Eye (tissue), 1 donor: ENCODE measurements around the gene NRXN3.
A peak's percentile ranks its signal among the peaks of the same experiment; 100 is the strongest.

ENCODE experiments used
- DNase-seq: peaks from one replicate; pipeline ENCODE4 v3.0.0-alpha.2; 2015

The NRXN3 gene

DNA sequence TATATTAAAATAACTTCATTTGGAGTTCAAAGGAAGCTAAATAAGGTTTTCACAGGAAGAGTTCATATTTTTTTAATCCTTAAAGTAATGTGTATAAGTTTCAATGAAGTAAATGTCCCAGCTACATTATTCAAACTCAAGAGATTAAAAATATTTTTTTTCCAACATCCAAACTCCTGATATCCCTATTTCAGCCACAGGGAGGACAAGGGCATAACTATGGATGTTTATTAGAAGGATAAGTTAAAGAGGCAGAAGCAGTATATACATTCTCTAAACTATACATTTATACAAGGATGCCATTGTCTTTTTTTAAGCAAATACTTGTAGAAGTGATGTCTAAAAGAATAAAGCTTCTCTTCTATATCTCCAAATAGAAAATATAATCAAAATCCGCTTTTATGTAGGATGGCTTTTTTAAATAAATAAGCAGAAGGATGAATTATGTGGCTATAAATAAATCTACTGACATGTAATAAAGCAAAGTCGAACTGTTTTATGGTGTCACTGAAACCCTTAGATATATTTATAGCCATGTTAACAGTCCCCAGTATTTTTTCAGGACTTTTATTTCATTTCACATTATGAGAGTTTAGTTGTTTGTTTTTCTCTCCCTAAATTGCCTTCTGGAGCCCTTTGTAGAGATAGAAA, 1104.6 kb downstream of the NRXN3 start:
- no peak for DNase-seq

DNA sequence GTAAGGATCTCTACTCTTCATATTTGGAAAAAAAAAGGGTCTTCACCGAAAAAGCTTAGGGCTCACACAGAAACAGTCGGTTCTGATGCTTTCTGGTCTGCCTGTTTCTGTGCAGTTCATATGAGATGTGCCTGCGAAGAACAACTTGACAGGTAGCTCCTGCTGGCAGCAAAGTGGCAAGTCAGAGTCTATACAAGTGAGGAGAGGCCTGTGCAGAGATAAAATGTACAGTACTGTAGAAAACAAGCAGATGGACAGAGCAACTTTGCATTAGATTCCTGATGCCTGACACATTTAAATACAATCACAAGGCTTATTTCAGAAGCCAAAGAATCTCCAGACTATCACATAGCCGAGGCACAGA, 1105.1 kb downstream of the NRXN3 start:
- no peak for DNase-seq

DNA sequence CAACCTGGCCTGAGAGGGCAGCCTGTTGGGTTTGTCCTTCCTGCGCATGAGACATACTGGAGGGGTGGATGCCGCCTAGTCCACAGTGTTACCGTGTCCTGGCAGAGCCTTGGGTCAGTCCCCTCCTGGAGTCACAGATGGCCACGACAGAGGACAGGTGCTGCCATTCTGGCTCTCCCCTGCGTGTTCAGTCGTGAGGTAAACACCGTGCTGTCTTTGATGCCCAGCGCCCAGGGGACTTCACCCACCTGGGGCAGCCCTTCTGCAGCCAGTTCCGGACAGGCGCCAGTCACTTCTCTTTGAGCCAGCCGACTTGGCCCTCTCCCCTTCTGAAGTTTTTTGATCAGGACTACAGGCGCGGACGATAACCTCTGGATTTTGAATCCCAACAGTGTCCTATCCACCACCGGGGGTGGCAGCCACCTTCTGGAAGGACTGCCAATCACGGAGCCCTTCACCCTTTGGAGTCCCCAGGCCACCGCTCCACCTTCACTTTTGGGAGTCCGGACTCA, 1108.2 kb downstream of the NRXN3 start:
- no peak for DNase-seq

DNA sequence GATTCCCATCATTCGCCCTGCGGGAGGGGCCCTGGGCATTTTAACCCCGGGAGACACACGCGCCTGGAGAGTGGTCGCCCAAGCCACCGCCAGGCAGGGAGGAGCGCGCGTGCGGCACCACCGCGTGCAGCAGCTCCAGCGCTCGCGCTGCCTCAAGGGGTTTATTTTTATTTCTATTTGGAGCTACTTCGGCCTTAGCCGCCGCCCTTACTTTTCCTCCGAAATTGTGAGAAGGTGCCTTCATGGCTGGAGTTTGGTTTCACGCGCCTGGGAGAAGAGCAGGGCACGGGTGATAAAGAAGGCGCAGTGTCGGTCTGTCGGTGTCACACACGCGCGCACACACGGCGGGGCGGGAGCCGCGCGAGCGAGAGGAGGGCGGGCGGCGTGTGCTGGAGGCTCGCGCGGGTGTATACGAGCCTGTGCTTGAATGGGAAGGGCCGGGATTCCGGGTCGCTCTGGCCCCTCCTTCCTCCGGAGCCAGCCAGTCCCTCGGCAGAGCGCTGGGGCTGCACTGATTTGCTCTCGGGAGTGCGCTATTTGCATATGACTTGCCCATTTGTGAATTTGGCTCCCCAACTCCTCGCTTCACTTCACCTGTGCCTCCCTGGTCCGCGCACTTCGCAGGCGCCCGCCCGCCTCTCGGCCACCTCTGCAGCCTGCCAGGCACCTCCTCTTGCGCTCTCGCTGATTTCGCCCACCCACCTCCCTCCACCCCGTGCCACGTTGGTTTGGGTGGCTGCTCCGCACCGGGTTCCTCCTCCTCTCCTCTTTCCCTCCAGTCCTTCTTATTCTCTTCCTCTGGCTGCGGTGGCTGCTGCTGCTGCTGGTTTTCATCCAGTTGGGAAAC, 1108.8 kb downstream of the NRXN3 start:
- DNase-seq: peak; percentile 93

DNA sequence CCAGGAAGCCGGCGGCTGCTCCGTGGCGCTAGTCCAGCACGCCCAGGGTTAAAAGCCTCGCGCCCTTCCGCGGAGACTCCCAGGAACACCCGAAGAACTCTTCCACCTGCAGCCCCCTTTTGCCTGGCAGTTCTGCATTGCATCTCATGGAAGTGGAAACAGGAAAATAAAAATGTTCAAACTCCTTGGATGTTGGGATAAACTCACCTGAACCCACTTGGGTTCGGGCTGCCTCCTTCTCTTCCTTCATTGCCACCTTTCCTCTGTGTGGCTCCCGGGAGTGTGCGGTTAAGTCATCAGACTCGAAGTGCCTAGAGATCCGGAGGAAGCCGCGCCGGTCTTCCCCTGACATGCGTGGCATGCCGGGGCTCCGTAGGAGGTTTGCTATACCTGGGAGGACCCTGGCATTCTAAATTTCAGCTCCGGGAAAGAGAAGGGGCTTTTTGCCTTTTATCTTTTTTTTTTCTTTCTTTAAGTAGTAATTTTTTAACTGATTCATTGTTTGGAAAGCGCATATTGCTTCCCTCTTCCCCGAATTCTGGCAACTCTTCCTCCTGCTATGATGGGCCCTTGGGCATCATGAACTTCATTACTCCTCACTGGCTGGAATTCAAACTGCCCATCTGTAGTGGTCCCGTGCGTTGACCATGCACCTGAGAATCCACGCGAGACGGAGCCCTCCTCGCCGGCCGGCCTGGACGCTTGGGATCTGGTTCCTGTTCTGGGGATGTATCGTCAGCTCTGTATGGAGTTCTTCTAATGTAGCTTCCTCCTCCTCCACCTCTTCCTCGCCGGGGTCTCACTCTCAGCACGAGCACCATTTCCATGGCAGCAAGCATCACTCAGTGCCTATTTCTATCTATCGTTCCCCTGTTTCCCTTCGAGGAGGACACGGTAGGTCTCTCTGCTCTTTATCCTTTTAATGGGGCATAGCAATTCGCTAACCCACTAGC, 1109.7 kb downstream of the NRXN3 start:
- DNase-seq: peak; percentile 41

DNA sequence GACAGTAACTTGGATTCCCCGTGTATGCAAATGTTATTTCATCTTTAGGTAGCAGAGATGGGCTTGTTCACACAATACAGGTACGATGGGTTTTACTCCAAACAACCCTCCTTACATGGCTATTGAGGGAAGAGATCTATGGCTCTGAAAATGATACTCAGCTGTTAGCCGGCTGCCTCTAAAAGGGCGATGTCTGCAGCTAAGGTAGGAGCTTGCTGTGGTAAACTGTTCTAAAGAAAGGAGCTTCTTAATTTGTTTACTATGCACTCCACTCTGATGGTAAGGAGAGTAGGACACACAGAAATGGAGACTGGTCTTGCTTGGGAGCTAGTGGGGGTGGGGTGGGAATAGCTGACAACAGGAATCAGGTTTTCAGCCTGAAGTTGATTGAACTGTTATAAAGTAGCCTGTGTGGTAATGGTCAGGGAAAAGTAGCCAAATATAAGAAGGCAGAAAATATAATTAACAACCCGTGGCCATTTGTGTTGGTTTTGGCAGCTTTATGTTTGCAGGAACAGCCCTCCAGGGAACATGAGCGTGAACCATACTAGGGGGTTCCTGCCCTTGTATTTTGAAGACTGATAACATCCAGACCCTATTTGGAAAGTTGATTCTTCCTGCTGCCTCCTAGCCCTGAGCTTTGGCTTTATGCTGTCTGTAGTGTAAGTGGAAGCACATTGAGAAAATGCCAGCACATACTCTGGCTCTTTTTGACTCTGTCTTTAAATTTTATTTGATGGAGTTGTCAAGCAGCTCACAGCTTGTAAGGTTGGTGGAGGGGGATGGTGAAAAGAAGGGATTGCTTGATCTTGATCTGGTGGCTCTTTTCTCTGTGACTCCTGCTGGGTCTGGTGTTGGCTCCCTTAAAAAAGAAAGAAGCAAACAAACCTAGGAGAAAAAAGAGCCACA, 1111.3 kb downstream of the NRXN3 start:
- no peak for DNase-seq

DNA sequence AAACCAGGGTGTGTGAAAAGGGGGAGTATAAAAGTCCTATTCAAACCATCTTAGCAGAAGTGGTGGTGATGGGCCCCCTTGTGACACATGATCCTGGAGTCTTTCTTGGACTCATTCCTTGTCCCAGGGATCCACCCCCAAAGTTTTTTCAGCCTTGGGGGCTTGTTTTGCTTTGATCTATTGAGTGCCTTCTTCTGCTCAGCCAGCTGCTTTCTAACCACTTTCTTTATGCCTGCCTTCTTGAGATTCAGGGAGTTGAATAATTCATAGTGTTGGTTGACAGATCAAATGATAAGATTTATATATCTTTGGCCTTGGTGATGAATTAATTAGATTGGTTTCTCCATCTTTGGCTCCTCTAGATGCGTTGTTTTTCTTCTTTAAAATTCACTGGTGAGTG, 1114.4 kb downstream of the NRXN3 start:
- DNase-seq: no peak

DNA sequence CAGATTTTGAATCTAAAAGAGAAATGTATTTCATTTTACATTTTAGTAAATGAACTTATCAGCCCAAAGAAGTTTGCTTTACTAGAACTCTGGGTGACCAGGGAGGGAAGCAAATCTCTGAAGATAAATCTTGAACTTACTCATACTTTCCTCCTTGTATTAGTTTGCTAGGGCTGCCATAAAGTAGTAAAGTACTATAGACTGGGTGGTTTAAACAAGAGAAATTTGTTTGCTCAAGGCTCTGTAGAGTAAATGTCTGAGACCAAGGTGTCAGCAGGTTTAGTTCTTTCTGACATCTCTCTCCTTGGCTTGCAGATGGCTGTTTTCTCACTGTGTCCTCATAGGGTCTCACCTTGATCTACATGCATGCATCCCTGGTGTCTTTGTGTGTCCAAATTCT, 1115.1 kb downstream of the NRXN3 start:
- DNase-seq: no peak

DNA sequence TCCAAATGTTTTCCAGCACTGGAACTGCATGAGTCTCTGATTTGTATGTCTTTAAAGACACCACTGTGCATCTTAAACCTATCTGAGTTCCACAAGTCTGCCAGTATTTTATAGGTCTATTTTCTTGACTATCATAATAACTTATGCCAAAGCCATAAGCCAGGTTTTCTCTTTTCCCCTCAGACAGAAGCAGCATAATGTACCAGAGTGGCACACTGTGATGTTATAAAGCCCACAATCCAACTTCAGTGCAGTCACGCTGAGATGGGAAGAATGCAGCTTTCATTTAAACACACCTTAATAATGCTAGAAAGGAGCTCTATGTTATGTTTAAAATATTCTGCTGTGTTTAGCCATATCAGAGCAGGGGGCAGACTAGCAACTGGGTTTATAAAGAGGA, 1117.8 kb downstream of the NRXN3 start:
- DNase-seq: no peak

DNA sequence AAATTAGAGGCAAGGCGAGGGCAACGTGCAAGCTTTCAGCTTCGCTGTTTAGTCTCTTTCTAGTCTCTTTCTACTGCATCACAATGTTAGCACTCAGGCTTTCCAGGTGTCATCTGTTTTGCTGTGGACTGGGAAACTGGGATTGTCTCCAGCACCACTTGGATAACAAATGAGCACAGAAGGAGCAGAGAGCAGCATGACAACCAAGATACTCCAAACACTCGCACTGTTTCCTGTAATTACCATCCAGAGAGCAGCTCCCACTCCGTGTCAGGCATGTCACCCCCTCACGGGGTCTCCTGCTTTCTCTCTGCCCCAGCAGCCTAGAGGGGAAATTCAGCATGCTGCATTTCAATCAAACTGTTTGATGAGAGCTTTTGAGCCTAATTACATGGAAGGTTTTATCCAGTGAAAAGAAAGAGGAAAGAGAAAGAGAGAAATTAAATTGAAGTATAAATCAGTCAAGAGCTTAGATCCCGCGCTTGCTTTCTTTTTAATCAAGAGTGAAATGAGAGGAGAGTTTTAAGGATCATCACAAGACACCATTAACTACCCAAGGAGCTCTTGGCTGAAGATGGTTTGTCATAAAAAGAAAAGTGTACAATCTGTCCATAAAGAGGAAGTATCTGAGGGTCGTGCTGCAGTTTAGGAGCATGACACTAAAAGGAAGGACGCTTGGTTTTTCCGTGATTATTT, 1123.5 kb downstream of the NRXN3 start:
- no peak for DNase-seq

DNA sequence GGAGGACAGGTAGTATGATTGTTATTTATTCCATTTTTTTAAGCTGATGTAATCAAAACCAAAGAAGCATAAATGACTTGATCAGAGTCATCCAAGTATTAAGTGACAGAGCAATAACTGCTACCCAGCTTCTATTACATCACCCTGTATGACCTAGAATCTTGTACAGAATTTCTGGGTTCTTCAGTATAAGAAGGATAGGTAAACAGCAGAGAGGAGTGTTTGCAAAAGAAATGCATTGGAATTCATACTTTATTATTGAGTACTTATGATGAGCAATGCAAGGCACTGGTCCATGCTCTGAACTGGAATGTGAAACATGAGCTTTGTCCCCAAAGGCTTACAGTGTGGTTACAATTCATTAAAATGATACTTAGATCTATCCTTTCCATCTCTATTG, 1124.3 kb downstream of the NRXN3 start:
- no peak for DNase-seq

DNA sequence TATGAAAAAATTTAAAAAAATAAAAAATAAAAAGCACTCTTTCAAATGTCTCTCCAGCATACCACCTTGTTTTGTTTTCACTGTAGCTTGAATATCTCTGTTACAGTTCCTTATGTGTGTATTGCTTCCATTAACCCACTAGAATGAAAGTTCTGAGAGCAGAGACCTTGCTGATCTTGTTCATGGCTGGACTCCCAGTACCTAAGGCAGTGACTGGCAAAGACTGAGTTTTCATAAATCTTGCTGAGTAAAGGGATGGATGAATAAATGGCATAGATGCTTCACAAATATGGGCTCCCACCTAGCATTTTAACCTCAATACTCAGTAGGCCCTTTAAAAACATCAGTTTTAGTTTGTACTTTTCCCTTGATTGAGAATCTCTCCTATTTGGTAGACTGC, 1125.2 kb downstream of the NRXN3 start:
- no peak for DNase-seq

DNA sequence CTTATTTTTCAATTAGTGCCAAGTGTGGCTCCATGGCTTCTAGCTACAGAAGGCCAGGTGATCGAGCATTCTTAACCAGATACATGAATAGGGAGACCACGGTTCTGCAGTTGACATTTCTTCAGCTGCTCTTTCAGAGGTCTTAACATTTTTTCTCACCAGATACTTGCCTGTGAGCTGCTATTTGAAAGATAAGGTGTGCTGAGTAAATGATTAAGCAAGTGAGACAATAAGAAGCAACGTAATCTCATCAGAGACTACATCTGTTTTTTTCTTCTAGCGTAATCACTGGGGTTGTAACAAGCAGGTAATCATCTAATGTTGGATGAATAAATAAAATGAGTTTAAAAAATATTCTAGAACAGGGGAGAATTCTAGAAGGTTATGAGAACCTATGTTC, 1128.2 kb downstream of the NRXN3 start:
- DNase-seq: no peak

DNA sequence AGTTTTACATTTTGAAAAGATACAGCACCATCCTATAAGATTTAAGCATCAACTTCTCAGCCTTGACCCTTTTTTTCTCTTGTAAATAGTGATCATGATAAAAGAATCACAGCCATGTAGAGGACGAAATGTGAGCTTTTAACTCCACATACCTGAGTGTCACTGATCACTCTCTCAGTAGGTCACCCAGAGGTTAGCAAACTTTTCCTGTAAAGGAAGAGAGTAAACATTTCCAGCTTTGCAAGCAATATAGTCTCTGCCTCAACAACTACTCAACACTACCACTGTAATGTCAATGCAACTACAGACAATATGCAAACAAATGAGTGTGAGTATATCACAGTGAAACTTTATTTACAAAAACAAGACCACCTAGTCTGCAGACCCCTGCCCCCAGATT, 1129.0 kb downstream of the NRXN3 start:
- no peak for DNase-seq

DNA sequence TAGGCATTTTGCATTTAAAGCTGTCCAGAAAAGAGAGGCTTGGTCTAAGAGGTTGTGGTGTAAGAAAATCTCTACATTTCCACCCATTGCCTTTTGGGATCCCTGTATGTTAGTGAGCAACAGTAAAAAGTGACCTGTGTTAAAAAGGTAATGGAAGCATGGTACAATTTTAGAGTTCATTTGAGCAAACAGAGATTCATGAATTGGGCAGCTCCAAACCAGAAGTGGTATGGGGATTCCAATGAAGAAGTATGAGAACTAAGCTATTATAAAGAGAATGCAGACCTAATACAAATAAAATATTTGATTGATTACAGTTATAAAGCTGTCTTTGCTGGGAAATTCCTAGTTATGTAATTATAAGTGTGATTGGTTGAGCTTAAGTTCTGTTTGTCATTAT, 1134.1 kb downstream of the NRXN3 start:
- DNase-seq: no peak

DNA sequence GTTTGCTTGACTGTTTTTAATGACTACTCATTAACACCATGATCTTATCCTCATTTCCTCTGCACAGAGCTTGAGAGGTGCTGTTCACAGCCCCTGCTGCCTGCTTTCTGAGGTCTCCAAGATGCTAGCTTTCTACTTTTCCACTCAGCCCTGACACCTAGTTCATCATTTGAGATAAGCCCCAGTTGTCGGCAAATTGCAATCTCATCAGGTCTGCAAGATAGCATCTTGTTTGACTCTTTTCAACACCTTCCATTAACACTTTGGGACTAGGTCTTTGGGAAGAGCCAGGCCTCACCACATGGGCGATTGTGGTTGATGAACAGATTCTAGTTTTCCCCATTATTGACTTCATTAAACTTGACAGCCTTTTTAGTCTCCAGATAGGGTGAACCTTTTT, 1136.4 kb downstream of the NRXN3 start:
- peak; percentile 20 for DNase-seq

DNA sequence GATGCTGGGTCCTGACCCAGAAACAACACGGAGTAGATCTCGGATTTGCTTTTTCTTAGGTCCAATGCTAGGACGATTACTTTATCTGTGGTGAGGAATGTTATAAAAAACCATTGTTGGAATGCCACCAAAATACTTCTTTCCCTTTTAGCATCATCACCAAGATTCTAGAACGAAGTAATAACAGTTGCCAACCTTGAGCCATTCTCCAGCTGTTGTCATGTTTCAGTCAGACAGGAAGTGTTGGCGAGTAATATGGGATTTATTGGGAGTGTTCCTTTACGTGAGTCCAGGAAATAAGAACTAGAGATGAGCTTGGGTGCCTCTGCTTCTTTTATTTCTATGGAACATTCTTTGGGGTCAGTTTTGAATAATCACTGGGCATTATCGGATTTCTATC, 1148.2 kb downstream of the NRXN3 start:
- DNase-seq: no peak

DNA sequence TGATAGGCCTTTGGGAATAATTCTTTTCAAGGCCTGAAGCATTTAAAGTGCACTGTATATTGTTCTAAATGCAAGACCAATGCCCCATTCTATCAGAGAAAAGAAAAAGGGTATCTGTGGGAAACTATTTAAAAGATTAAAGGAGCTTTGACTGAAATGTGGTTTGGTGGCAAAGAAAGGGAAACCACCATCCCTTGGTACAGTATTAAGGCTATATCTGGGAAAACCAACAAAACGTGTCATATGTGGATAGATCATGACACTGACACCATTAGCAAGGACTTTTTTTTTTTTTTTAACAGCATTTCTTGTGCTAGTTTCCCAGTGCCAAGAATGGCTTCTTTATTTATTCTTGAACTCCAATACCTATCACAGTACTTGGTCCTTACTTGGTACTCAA, 1150.4 kb downstream of the NRXN3 start:
- no peak for DNase-seq

DNA sequence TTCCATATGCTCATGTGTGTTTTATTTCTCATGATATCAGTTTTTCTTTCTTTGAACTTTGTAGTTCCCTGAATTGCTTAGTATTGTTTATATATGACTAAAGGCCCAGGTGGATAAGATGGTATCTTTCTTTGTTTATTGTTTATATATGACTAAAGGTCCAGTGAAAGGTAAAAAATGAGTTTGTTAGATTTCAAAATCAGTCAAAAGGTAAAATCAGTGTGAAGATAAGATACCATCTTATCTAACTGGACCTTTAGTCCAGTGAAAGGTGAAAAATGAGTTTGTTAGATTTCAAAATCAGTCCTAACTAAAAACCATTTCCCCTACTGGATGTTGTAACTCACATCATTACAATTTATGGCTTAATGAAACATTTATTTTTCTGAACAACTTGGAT, 1150.9 kb downstream of the NRXN3 start:
- no peak for DNase-seq

DNA sequence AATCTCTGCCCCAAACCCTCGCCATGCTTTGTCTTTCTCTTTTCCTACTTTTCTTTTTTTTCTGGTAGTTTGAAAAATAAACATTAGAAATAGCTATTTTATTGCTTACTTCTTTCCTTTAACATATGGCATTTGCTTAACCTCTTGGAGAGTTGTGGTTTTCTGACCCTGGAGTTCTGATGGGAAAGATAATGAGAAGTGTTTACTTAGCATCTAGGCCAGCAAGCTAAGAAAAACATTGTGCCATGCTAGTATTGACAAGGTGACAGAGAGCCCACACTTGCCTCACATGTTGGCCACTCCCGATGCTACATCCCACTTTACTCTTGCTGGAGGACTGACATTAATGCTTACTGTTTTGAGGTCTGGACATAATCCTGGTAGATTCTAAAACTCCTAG, 1154.9 kb downstream of the NRXN3 start:
- DNase-seq: no peak

DNA sequence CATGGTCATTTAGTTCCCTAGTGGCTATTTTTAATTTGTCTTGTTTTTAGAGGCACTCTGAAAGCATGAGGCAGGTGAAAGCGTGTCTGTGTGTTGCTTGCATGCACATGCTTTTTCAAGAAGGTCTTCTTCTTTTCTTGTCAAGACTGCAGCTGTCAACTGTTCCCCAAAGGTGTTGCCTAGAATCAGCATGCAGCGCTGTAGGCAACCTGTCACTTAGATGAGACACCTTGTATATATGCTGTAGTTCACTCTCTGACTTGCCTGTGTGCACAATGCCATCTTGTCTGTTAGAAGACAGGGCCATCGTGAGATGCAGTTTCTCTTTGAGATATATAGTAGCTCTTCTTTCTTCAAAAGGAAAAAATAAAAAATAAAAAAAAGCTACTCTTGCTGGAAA, 1155.4 kb downstream of the NRXN3 start:
- DNase-seq: no peak

DNA sequence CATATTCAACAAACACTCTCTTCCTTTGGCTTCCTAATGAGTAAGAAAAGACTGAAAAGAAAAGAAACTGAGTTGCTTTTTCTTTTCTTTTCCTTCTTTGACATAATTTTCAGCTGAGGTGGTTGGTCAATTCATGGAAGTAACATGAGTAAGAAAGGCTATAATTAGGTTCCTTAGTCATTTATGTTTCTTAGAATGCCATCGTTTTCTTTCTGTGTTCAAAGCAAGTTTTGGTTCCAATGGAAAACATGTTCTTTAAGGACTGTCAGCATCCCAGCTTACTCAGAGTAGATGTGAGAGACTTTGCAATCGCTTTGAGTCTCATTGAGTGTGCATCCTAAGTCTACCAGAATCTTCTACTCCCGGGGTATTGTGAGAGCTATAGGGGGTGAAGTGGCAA, 1158.7 kb downstream of the NRXN3 start:
- no peak for DNase-seq
